Forelimb muscle (tissue), 1 donor: ENCODE data around the gene RBBP8NL. TPM values are rescaled to one million over a fixed set of nuclear protein-coding genes. Genes with fewer than 3 reads are reported as not detected.

Experiments used
- DNase-seq: peaks from one replicate; pipeline ENCODE4 v3.0.0-alpha.2; 2013; ENCODE audit warnings: low read depth
- polyA plus RNA-seq: library from polyadenylated mRNA; unstranded; fragments of 120-200 nt; gene quantifications from one replicate; pipeline ENCODE4 v1.2.1, GENCODE V29; 2013; ENCODE audit not compliant: insufficient read length

RBBP8NL gene
- polyA plus RNA-seq, 1 donor: not detected

DNA sequence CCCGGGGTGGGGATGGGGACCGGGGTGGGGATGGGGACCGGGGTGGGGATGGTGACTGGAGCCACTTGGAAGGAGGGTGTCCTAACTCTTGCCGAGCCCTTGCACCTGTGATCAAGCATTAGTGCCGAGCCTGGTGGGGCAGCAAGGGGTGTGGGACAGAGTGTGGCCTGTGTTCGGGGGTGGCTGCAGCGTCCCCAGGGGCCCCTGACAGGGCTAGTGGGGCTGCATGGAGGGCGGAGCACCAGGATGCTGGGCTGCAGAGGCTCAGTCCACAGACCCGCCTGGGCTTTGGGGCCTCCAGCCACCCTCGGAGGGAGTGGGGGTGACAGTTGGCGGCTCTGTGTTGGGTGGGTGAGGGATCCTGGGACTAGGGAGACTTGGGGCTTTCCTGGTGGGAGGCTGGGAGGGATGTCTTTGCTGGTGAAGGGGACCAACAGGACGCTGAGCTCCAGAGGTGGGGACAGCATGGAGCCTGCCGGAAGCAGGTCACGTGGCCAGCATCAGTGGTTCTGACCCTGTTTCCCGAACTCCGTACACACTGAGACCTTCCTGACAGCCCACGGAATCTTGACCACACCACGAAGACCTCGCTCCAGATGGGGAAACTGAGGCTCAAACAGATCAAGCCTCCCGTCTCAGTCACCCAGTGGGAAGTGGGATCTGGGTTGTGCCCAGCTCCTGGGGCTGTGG, 4.6 kb downstream of the RBBP8NL start:
- DNase-seq: no peak

DNA sequence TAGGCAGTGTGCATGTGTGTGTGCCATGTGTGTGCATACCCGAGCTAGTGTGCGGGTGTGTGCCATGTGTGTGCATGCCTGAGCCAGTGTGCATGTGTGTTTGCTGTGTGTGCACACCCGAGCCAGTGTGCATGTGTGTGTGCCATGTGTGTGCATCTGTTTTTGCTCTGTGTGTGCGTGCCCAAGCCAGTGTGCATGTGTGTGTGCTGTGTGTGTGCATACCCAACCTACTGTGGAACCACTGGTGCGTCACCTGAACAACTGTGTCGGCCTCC, 5.7 kb downstream of the RBBP8NL start:
- DNase-seq: no peak

DNA sequence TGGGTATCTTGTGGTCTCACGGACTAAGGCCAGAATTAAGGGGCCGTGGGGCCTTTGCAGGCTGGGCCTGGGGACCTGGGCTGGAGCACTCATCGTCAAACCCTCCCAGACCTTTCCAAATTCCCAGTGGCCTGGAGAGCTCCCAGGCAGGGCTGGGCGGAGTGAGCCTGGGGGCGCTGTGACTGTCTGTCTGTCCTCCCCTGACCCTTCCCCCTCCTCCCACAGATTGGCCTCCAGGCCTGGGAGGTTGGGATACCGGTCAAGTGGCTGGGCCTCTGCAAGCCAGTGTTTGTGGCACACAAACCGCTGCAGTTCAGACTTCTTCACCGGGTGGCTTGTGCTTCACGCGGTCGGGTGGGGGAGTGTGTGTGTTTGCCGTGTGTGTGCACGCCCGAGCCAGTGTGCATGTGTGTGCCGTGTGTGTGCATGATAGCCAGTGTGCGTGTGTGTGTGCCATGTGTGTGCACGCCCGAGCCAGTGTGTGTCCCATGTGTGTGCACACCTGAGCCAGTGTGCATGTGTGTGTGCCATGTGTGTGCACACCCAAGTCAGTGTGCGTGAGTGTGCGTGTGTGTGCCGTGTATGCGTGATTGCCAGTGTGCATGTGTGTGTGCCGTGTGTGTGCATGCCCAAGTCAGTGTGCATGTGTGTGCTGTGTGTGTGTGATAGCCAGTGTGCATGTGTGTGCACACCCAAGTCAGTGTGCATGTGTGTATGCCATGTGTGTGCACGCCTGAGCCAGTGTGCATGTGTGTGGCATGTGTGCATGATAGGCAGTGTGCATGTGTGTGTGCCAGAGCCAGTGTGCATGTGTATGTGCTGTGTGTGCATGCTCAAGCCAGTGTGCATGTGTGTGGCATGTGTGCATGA, 6.3 kb downstream of the RBBP8NL start:
- no peak for DNase-seq

DNA sequence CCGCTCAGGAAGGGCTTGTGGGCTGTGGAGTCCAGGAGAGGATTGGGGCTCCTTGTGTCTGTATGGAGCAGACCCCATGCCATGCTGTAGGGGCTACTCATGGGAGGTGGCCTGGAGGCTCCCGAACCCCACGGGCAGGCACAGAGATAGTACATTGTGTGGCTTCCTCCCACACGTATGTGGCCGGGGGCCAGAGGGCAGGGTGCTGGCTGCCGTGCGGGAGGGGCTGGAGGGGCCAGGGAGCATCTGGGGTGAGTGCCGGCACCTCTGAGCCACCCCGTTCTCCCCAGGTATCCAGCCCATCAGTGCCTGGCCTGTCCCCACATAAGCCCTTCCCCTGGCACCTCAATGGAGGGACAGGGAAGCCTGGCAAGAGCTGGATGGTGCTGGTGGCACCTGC, 7.6 kb downstream of the RBBP8NL start:
- no peak for DNase-seq

DNA sequence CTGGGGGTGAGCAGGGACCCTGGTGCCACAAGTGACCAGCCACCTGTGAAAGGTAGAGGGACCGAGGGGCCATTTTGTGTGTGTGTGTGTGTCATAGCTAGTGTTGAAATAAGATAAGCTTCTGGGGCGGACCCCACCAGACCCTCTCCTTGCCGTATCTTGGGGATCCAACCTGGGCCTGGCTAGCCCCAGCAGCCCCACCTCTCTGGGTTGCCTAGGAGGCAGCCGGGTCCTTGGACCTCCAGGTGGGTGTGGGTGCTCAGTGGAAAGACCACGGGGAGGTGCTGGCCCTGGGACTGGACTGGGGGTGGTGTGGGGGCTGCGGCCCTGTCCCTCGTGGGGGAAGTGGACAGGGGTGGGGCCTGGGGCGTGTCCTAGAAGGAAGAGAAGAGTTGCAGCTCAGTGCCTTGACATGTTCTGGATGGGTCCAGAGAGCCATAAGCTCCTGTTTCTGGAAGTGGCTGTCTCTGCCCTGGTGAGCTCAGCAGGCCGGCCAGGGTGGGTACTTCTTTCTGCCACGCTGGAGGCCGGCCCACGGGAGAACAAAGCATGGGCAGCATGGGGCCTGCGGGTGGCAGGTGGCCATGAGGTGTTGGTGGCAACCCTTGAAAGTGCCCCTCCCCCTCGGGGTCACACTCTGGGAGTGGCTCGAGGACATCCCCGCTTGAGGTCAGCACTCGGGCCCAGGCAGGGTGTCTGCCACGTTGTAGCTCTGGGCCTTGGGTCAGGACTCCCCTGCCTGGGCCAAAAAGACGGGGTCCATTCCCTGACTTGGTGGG, 8.4 kb downstream of the RBBP8NL start:
- no peak for DNase-seq

DNA sequence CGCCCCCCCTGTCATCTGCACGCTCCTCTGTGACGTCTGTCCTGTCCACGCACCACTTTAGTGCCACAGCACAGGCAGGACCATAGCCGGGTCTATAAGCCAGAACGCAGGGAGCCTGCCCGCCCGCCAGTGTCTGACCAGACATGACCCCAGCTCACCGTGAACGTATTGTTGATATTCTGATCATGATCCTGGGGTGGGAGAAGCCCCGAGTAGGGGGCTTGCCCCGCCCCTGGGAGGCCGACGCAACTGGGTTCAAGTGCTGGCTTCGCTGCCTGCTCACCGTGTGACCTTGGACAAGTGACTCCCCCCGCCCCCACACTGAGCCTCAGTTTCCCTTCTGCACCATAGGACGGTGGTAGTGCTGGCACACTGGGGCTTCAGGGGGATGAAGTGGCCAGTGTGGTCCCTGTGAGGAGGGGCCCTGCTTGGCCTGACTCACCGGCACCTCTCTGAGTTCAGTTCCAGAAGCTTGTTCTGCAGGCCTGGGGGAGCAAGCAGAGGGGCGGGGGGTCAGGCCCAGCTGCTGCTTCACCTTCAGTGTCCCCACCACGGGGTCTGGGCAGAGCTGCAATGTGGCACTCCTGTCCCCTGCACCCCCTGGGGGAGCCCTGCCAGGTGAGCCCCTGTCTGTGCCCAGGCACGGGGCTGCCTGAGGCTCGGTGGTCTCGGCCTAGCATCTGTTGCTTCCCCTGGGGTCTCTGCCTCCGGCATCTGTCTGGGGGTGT, 9.2 kb downstream of the RBBP8NL start:
- no peak for DNase-seq

DNA sequence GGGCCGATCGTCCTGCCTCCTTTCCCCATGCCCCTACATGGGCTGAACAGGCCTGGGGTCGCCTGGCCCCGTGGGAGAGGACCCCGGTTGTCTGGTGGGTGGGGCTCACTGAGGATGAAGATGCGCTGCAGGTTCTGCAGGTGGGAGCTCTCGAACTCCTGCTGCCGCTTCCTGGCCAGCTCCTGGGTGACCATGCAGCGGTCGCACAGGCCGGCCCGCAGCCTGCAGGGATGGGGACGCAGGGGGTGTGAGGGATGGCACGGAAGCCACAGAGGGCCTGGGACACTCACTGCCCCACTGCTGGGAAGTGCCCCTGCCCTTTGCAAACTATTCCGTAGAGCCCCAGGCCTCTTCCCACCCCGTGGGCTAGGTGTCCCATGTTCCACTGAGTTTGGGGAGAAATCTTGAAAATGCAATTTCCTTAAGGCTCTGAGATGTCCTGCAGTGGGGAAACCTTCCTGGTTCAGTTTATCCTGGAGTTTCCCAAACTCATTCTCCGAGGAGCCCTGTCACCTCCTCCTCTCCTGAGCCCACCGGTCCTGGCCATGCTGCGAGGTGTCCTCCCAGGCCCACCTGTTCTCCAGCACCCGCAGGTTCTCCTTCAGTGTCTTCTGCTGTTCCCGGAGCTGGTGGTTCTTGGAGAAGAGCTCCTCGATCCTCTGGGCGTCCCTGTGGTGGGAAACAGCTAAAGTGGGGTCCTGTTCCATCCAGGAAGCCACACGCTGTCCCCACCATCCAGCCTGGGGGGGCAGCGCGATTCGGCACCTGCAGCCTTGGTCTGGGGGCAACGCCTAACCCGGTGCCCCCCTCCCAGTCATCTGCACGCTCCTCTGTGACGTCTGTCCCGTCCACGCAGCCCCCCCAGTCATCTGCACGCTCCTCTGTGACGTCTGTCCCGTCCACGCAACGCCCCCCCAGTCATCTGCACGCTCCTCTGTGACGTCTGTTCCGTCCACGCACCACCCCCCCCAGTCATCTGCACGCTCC, 10.4 kb downstream of the RBBP8NL start:
- no peak for DNase-seq

DNA sequence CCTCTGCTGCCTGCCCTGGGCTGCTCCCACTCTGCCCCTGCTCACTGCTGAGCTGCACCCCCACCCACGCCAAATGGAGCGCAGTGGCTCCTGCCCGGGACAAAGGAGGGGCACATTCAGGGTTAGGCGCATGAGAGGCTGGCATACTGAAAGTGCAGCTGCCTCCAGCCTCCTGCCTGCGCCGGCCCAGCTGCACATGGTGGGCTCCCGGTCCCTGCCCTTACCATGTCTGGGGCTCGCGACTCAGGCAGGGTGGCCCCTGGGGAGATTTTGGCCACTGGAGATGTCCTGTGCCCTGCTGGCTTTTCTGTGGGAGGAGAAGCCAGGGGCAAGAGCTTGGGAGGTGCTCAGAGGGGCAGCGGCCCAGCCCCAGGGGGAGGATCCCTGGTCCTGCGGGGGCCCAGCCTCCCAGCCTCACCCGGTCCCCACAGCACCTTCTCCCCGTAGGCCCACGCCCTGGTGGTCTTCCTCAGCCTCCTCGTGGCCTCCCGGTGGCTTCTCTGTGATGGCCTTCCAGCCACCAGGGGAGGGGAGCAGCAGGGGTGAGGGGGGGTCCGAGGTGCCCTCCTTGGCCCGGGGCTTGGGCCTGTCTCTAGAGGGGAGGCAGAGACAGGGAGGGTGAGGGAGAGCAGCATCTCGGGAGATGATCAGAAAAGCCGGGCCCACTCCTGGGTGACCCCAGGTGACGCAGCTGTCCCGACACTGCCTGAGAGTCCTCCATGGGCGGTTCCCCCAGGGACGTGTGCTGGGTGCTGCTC, 11.8 kb downstream of the RBBP8NL start:
- no peak for DNase-seq

DNA sequence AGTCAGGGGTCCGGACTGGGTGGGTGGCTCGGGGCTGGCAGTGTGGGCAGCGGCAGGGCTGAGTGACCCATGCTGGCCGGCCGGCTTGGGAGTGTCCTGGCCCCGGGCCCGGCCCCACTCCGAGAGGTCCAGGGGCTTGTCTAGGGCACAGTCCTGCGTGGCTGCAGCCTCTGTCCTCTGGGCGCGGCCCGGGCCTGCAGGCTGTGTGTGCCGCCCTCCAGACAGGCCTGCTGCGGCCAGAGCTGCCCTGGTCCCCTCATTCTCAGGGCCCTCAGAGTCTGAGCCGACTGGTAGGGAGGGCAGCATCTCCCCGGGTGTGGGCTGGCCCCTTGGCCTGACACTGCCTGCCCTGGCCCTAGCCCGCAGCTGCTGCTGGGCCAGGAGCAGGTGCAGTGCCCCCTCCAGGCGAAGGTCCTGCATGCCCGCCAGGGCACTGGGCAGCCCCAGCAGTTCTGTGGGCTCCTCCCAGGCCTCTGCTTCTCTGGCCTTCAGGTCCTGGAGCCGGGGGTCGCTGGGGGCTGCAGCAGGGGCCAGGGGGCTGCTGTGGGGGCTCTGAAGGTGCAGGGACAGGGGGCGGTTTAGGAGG, 13.3 kb downstream of the RBBP8NL start:
- no peak for DNase-seq

DNA sequence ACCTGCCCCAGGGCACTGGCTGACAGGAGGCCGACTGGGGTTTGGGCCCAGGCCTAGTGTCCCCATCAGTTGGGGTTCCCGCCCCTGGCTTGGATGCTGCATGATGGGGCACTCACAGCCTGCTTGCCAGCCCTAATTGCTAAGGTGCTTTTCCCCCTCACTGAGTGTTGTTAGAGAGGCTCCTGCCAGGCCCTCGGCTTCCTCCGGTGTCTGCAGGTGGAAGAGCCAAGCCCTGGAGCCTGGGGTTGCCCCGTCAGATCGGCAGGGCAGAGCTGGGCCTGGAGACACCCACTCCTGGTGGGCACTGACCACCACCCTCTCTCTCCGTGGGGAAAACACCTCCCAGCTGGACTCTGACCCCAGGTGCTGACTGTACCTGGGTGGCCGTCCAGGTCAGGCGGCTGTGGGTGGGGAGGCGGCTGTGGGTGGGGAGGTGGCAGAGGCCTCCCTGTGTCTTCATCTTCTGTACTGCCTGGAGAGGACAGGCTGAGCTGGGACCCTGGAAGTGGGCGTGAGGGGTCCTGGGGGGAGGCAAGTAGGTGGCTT, 14.2 kb downstream of the RBBP8NL start:
- DNase-seq: no peak

DNA sequence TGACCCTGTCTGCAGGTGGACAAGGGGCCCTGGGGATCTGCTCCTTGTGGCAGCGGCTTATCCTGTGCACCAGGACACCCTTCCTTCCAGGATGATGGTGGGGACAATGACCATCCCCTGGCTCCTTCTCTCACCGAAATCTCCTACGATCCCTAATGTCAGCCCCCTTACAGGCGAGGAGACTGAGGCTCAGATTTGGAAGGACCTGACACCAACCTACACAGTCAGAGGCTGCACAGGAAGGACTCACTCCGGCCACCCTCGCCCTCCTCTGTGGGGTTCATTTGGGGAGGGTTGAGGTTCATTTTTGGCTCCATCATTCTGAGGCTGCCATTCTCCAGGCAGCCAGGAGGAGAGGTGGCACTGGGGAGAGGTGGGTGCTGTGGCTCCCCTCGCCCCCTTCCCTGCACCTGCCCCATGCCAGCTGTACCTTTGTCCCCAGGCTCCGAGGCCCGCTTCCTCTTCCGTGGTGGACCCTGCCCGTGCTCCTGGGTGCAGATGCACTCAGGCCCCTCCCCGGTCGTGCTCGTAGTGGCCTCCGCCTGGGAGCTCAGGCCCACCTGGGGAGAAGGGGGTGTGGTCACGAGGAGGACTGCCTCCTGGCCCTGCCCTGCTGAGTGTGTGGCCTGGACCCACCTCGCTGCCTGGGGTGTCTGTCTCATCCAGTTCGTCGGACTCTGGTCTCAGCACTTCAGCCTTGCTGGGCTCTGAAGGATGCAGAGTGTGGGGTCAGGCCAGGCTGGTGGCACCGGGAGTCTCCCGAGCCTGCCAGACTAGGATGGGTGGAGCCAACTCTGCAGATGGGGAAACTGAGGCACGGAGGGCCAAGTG, 14.9 kb downstream of the RBBP8NL start:
- no peak for DNase-seq

DNA sequence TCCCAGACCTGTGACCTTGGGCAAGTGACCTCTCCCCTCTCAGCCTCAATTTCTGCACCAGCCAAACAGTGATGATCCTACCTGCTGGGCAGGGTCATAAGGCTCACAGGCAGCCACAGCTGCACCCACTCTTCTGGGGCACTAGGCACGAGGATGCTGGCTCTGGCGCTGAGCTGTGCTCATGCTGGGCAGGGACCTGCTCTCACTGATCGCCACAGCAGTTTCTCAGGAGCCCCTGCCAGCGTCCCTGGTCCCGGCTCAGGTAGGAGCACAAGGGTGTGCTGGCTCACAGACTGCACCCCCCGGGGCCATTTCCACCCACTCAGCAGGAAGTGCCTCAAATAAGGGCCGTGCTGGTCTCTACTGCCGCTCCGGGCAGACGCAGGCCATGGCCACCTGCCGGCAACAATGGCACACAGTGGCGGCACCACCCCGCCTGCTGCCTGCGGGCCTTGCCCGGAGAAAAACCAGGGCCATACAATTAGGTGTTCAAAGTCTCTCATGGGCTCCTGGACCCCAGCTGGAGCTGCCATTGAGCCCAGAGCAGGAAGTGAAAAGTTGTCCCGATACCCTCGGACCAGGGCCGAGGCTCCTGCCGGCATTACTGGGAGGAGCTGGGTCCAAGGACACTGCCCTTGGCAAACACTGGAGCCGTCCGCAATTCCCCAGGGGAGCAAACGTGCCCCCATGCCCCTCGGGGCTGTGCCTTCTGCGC, 15.7 kb downstream of the RBBP8NL start:
- DNase-seq: no peak

DNA sequence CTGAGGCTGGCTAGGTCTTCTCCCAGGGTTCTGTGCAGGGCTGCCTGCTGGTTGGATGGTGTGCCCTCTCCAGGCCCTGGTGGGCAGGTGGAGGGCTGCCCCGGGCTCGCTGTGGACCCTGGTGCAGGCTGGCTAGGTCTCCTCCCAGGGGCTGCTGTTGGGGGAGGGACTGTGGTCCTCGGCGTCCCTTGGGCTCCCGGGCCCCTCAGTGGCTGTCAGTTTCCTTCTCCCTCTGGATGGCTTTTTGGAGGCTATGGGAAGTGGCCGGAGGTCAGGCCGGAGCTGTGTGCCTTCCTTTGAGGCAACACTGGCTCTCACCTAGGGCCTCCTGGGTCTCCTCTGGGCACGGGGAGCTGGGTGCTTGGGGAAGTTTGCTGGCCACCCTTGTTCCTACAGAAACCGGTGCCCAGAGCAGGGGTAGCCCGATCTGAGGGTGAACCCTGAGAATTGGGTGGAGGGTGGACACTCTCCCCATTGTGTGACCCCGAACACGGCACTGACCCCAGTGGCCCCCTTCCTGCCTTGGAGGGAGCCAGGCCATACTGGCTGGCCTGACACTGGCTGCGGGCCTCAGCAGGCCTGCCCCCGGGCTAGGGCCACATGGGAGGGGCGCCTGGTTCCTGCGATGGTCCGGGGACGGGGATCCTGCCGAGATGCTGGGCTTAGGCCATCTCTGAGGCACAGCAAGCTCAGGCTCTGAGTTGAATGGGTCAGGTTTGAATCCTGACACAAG, 16.4 kb downstream of the RBBP8NL start:
- no peak for DNase-seq

DNA sequence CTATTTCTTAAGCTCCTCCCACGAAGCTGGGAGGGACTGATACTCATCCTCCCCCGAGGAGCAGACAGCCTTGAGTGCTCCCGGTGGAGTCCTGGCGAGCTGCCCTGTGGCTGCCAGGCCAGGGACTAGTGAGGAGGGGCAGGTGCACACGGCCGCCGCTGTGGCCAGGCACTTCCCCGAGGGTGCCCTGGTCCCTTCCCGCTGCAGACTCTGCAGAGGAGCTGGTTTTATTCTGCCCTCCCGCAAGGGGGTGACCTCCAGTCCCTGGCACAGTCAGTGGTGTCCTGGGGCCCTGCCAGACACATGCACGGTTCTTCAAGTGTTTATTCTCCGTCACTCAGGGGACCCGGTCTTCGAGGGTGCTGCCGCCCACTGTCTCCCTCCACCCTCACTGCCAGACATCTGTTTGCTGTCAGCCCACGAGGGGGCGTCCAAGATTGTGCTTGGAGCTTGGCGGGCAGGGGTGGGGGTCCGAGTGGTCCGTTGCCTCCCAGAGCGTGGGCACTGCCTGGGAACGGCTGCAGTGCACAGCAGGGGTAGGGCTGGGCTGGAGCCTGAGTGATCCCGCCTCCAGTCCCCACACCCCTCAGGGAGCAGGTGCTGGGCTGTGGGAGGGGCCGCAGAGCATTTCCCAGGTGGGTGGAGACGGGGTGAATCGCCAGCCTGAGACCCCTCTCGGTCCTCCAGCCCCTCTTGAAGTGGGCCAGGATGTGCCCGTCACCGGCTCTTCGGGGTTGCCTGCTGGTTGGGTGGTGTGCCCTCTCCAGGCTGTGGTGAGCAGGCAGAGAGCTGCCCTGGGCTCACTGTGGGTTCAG, 17.2 kb downstream of the RBBP8NL start:
- no peak for DNase-seq

DNA sequence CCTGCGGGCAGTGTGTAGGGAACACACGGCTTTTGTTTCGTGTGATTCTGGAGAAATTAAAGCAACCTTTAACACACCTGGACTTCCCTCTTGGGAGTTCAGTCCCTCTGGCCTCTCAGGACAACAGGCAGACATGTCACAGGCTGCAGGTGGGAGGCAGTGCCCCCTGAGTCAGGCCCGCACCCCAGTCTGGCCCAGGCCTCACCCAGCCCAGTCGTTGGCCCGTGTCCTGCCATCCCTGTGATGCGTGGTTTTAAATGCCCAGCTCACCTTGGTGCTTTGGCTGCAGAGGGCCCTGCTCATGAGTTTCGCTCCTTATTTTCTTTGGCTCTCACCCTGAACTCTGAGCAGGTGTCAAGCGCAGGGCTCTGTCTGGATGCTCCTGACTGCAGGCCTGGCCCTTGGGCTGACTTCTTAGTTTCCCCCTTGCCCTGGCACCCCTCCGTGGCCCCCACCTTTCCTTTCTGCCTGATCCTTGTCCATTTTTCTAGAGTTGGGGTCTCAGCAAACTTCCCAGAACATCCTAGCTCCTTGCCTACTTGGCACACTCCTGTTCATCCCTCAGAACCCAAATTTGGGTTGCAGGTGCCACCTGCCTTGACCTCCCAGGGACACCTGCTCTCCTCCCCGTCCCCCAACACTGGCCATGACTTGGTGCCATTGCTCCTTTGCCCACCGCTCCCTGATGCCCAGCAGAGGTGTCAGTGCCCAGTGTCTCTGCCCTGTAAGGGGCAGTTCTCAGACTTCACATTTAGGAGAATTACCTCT, 18.1 kb downstream of the RBBP8NL start:
- no peak for DNase-seq
